ENCODE measurements around the gene RBBP8NL.
"Not testable (repeated sequence)": the region's sequence is repeated elsewhere in the genome, so short reads cannot be mapped to it uniquely, and the experiment has no call there.

Gene RBBP8NL

DNA sequence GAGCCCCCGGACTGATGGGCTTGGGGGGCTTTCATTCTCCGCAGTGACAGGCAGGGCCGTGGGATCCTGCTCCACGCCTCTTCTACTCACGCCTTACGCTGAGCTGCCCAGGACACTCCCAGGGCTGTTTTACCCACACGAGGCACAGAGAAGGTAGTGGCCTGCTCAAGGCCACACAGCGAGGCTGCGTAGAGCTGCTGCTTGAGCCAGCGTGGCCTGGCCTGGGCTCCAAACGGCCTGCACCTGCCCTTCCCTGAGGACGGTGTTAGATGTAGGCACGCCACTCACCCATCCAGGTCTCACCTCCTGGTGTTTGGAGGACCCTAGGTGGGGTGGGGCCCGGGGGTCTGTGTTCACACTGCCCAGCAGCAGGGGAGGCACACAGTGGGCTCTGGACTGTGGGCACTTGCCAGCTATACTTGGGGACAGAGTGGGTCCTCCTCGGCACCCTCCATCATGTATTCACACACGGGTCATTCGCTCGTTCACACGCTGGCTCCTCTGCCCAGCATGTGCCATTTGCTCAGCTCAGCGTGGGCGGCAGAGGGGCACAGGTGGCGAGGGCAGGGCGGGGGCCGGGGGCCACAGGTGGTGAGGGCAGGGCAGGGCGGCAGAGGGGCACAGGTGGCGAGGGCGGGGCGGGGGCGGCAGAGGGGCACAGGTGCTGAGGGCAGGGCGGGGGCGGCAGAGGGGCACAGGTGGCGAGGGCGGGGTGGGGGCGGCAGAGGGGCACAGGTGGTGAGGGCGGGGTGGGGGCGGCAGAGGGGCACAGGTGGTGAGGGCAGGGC, 18.4 kb upstream of the RBBP8NL start:
- no peak for DNase-seq (ENCODE audit: low read depth)

DNA sequence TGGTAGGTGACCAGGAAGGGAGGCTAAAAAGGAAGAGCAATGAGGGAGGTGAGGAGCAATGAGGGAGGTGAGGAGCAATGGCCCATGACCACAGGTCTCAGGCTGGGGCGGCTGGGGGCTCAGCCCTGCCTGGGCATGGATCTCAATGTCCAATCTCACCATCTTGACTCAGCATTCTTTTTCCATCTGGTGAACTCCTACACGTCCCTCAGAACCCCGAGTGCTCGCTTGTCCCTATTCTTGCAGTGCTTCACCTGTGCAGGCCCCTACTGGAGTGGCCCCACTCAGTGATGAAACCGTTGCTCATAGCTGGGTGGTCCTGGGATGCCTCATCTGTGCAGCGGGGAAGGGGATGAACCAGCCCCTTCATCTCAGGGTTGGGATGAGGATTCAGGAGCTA, 16.9 kb upstream of the RBBP8NL start:
- DNase-seq (ENCODE audit: low read depth) = no peak

DNA sequence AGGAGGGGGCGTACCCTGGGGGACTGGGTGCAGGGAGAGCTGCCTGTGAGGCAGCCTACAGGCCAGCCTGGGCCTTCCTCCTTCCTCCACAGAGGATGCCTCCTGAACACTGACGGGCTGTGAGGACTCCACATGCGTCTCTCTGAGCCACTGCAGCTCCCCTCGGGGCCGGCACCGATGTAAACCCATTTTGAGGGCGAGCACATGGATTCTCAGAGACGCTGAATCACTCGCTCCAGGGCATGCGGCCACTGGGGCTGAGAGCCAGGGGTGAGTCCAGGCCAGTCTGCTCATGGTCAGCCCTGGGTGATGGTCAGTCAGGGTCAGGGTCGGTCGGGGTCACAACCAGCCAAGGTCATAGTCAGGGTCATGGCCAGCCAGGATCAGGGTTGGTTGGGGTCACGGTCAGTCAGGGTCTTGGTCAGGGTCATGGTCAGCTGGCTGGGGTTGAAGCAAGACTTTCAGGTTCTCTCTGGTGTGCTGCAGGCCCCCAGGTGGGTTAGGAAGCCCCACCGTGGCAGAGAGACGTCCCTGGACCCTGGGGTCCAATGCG, 14.7 kb upstream of the RBBP8NL start:
- no peak for DNase-seq (ENCODE audit: low read depth)

DNA sequence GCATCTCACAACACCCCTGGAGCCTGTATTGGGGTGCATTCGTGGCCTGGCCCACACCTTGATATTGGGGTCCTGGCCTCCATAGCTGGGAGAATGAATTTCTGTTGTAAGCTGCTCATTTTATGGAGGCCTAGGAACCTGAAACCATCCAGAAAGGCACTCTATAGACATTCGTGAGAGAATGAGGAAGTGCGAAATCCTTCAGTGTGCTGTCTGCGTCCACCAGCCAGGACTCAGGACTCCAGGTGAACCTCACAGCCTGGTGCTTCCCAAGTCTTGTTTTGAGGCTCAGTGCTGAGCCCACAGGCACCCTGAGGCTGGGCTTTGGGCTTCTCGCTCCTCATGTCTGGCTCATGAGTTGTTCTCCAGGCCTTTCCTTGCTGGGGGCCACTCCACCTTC, 11.9 kb upstream of the RBBP8NL start:
- no peak for DNase-seq (ENCODE audit: low read depth)

DNA sequence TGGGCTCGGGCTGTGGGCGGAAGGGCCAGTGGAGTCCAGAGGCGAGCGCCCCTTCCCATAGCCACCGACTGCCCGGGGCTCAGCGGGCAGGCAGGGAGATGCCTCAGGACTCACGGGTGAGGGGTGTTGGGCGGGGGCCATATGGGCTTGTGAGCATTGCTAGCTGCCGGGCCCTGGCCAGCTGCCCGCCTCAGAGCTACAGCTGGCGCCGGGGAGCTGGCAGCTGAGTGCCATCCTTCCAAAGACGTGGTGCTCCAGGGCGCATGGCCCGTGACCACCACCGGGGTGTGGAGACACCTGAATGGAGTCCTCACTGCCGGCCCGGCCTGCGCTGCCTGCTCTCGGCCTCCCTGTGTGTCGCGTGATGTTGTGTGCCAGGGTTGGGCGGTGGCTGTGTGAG, 10.6 kb upstream of the RBBP8NL start:
- DNase-seq (ENCODE audit: low read depth) = no peak

DNA sequence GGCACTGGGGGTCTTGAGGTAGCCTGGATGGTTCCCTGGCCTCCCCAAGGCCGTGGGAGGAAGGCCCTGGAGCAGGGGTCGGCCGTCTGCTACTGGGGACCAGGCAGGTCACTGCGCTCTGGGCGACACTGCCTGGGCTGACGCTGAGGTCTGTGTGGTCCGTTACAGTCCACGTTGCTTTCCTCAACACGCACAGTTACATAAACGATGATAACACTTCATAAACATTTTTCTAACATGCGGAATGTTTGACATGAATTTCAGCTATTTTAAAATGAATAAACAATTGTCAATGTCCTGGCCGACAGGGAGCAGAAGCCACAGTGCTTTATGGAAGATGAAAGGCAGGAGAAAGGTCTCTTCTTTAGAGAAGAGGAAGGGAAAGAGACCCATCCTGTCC, 10.2 kb upstream of the RBBP8NL start:
- no peak for DNase-seq (ENCODE audit: low read depth)

DNA sequence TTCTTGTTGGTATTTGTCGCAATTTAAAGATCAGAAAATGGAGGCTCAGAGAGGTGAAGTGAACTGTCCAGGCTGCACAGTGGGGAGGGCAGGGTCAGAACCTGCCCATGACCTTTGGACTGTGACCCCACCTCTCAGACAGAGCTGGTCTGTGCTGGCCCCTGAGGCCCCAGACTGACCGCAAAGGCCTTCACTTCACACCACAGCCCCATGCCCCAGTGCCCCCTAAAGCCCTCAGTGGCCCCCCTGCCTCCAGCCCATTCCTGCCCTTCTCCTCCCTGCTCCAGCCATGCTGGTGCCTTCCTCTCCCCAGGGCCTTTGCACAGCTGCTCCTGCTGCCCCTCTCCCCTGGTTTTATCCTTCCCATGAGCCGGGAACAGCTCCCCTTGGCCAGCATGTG, 9.4 kb upstream of the RBBP8NL start:
- no peak for DNase-seq (ENCODE audit: low read depth)

DNA sequence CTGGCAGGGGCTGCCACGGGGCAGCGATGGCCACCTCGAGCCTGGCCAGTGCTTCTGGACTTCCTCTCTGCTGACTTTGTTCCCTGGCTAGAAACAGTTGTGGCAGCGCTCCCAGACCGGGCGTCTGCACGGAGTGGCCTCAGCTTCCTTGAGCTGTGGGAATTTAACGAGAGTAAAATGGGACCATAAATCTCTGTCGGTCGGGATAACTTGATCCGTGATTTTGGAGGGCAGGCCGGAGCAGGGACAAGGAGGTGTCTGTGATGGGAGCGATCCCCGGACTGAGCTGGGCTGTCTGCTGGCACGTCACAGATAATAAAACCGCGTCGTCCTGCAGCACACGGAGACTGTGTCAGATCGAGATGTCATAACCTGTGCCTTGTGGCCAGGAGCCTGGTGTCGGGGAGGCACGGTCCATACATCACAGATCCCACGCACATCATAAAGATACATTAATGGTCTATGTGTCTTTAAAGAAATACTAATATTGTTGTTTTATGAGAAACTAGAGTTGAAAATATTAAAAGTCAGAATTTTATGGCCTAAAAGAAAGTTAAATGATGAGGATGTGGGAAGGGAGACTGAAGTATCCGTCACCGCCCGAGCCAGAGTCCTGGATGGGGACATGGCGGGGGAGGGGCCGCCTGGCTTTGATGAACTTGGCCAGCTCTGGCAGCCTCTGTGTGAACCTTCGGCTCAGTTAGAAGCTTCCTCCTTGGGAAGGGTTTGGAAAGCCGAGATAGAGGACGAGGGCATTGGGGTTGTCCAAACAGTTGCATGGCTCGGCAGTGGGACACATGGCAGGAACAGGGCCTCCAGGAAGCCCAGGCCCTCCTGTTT, 6.5 kb upstream of the RBBP8NL start:
- no peak for DNase-seq (ENCODE audit: low read depth)

DNA sequence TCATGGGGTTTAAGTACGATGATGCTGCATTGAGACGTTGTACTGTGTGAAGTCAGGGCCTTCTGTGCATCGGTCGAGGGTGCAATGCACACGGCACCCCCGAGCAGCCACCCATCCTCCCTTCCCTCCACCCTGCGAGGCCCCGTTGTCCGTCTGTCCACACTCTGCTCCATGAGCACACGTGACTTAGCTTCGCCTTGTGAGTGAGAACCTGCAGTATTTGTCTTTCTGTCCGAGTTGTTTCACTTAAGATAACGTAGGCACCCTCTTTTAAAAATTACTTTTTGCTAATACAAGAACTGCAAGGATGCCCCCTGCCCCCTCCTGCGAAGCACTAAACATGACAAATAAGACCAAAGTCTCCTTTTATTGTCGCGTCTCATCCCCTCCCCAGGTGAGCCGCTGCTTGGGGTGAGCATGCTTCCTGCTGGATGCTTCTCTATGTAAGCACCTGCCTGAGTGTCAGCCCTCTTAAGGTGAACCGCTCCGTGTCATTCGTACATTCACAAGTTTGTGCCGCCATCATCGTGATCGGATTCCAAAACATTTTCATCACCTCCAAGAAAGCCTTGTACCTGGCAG, 3.6 kb upstream of the RBBP8NL start:
- DNase-seq (ENCODE audit: low read depth) = no peak

DNA sequence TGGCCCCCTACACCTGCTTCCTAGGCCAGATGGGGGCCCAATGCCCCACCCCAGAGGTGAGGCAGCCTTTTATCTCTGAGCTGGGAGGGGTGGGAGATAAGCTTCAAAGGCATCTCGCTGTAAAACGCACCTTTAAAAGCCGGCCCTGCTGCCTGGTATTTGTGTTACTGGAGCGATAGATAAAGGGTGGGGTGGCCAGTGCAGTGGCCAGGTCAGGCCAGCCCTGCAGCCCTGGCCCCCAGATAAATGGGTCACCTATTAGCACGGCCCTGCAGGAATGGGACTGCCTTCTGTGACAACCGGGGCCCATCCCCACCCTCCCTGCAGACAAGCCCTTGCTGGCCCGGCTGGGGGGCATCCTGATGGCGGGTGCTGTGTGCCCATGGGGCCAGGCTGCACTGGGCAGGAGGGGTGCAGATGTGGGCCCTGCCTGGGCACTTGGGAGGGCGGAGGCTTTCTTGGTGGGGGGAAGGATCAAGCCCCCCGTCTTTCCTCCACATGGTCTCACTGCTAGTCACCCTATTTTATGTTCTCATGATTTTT, 3.0 kb upstream of the RBBP8NL start:
- no peak for DNase-seq (ENCODE audit: low read depth)

DNA sequence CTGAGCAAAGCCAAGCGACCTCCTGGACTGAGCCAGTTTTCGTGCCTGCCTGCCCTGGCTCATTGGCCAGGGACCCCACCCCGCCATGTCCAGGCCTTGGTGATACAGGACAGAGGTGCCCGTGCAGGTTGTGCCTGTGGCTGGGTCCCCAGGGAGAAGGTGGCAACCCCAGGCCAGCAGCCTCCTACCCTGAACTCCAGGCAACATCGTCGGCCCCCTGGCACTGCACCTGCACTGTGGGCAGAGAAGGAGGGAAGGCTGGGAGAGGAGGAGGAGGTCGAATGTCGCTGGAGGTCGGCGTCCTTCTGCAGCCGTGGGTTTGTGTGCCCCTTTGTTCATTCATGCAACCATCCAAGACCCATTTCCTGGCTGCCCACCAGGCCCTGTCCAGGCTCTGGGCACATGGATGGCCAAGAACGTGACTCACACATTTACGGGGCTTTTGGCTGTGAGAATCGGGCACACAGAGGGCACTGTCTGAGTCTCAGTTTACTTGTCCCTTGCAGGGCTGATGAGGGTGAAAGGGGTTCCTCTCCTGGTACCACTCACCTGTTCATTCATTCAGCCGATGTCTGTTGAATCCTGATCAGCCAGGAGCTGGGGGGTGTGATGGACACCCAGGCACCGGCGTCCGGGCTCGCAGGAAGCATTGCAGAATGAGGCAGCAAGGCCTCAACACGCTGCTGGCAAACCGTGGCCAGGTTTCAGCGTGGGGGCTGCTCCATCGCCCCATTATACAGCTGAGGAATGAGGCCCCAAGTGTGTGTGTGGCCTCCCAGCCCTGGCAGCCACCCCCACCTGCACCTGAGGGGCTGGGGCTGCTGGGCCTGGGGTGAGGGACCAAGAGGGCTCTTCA, 2.3 kb upstream of the RBBP8NL start:
- no peak for DNase-seq (ENCODE audit: low read depth)

DNA sequence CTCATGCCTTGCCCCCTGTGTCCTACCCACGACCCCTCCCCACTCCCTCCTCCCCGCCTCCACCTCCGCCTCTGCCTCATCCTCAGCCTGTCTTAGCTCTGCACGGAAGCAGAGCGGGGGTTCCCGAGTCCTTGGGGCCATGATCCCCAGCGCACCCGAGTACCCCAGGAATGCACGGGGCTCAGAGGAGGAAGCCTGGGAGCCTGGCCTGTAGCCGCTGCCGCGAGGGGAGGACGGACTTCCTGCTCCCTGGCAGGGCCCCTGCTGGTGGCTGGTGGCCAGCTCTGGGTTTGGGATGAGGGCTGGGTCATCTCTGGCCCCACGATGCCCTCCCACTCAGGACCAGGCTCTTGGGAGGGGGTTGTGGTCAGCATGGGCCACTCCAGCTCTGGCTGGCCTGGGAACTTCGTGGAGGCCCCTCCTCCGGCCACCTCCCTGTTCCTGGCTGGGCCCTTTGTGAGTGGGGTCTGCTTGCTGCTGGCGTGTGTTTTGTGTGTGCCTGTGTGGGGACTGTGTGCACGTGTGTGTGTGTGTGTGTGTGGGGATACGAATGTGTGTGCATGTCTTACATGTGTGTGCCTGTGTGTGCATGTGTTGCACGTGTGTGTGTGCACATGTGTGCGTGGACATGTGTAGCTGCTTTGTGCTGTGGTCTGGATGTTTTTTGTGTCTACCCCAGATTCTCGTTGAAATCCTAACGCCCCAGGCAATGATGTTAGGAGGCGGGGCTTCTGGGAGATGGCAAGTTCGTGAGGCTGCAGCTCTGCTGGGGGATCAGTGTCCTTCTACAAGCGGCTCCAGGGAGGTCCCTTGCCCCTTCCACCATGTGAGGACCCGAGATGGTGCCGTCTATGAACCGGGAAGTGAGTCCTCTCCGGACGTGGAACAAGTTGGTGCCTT, 1.3 kb upstream of the RBBP8NL start:
- no peak for DNase-seq (ENCODE audit: low read depth)

DNA sequence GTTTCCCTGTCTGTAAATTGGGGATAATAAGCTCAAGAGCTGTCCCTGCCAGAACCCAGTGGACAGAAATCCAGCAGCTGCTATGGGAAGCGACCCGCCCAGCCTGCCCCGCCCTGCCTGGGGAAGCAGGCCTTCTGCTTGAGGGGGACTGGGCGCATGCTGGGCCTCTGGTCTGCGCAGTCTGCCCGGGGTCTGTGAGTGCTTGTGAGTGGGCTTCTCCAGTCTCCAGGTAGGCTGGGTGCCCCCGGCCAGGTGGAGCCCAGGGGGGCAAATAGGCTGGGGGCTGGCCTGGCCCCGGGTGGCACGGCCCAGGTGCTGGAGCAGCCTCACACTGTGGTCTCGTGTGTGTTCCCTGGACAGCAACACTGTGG, 648 bp upstream of the RBBP8NL start:
- DNase-seq (ENCODE audit: low read depth) = no peak

DNA sequence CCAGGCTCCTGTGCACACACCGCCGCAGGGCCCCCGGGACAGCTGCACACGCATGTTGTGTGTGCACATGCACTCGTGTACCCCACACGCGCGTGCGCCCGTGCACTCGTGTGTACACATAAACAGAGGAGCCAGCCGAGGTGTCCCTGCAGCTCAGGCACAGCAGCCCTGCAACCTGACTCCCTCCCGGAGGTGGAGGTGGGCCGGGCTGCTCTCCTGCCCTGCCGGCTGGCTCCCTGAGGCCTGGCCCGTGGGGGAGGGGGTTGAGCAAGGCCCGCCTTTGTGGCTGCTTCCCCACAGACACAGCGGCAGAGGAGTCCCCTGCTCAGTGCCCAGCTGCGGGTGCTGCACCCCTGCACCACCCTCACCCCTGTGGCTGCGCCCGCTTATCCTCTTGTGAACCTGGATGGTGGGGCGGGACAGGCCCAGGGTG, 624 bp downstream of the RBBP8NL start:
- no peak for DNase-seq (ENCODE audit: low read depth)

DNA sequence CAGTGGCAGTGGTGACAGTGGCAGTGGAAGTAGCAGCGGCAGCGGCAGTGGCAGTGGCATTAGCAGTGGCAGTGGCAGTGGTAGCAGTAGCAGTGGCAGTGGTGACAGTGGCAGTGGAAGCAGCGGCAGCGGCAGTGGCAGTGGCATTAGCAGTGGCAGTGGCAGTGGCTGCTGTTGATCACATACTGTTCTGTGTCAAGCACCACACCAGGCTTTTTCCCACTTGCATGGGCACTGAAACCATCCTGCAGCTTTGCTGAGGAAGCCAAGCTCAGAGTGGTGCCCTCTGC, 1.3 kb downstream of the RBBP8NL start:
- DNase-seq (ENCODE audit: low read depth) = not testable (repeated sequence)

DNA sequence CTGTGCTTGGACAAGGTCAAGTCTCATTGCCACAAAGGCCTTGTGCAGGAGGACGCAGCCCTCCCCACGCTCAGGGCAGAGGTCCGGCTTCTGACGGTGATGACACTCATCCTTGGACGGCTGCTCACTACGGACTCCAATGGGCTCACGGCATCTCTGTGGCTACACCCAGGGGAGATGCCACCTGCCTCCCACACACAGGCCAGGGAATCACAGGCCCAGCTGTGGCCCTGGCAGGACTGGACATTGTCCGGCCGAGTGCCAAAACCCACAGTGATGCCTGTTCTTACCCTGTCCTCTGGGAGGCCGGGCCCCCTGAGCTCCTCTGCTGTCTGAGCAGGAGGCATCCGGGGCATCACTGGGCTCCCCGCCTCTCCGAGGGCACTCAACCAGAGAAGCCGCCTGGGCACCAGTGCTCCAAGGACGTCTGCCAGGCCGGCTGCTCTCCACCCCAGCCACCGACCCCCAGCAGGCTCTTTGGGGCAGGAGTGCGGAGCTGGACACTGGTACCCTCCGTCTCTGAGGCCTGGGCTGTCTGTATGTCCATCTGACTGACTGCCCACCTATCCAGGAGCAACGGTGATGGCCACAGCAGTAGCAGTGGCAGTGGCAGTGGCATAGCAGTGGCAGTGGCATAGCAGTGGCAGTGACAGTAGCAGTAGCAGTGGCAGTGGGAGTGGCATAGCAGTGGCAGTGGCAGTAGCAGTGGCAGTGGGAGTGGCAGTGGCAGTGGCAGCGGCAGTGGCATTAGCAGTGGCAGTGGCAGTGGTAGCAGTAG, 1.9 kb downstream of the RBBP8NL start:
- no peak for DNase-seq (ENCODE audit: low read depth)

DNA sequence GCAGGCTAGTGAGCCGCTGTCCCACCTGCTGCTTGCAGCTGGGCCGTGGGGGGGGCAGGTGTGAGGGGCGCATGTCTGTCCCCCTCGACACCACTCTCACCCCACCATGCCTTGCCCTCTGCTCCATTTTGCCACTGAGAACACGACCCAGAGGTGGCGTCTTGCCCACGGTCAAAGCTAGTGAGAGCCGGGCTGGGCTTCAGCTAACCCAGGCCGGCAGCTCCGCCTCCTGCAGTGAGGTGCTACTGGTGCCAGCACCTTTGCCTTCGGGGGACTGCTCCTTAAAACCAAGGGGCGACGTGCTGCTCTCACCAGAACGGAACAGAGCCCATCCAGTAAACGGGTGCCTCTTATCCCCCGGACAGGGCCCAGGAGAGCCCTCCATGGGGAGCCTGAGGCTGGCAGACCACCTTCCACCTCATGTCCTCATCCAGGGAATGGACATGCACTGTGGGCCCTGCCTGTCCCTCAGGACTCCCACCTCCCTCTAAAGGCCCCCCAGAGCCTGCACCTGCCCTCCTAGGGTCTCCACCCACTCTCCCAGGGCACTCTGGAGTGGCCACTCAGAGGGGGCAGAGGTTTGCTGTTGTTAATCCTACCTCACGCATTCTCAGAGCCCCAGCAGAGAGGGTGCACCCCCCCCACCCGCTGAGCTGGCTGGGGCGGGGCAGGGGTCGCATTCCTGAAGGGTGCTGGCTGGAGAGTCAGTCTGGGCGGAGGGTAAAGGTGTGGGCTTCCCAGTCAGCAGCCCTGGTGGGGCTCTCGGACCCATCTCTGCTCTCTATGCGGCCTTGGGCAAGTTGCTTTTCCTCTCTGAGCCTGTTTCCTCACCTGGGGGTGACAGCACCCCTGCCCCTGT, 2.9 kb downstream of the RBBP8NL start:
- no peak for DNase-seq (ENCODE audit: low read depth)

DNA sequence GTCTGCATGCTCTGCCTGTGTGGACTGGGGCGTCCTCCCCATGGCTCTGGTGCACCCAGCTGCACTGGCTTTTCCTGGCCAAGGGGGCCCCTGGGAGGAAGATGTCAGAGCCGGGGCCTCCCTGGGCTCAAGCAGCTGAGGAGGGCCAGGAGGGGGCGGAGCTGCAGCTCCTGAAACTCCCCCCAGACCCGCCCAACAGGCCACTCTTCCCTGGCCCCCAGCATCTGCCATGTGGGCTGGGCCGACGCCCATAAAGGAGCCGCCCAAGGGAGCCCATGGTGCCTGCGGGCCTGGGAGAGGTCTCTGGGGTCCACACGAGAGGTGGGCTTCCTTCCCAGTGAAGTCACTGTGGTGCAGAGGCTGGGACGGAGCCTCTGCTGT, 4.0 kb downstream of the RBBP8NL start:
- no peak for DNase-seq (ENCODE audit: low read depth)
